SK-MEL-5 (cell line): Measurements from ENCODE around the gene FSIP1. TPM values are rescaled to one million over a fixed set of nuclear protein-coding genes. Genes with fewer than 3 reads are reported as not detected.

Experiments
- DNase-seq: peaks from one replicate; pipeline ENCODE4 v3.0.0-alpha.2; 2016; ENCODE audit warnings: low read depth, low spot score
- in situ Hi-C: cut with HindIII; loops from 2 replicates; pipeline ENCODE4 v1.10.0; 2016; ENCODE audit warnings: low sequenced_read_pairs, high pct_unique_total_duplicates, low pct_unique_long_range_greater_than_20kb
- total RNA-seq: library from RNA; depleted of rRNA; stranded (reverse); fragments of >200 nt; shearing (Covaris generic); gene quantifications from 2 replicates; pipeline ENCODE4 v1.2.3, GENCODE V29; 2014

FSIP1 gene
- total RNA-seq, 1 experiment from 2014 or later, result 0.42 TPM

GRCh38 chr15:39587731-39588530, 194.7 kb downstream of the FSIP1 start:
- in situ Hi-C loops, result no loop called here
- DNase-seq, result no peak

GRCh38 chr15:39587096-39587721, 195.4 kb downstream of the FSIP1 start:
- in situ Hi-C loops, result no loop called here
- DNase-seq, result no peak

- in situ Hi-C loops, result no loop called here
- no peak for DNase-seq
Measured at GRCh38 chr15:39586387-39587095, 196.1 kb downstream of the FSIP1 start.

- no peak for DNase-seq
- in situ Hi-C loops, result no loop called here
Measured at GRCh38 chr15:39585871-39586301, 196.8 kb downstream of the FSIP1 start.

GRCh38 chr15:39585389-39585841, 197.2 kb downstream of the FSIP1 start:
- DNase-seq, result no peak
- in situ Hi-C loops, result no loop called here

GRCh38 chr15:39584662-39585388, 197.8 kb downstream of the FSIP1 start:
- in situ Hi-C loops, result no loop called here
- no peak for DNase-seq

- in situ Hi-C loops, result no loop called here
- DNase-seq, result no peak
Measured at GRCh38 chr15:39584266-39584659, 198.4 kb downstream of the FSIP1 start.

- DNase-seq, result peak; percentile 45
- in situ Hi-C loops, result no loop called here
Measured at GRCh38 chr15:39583596-39584265, 198.9 kb downstream of the FSIP1 start.

- in situ Hi-C loops, result no loop called here
- no peak for DNase-seq
Measured at GRCh38 chr15:39582977-39583595, 199.6 kb downstream of the FSIP1 start.

- DNase-seq, result no peak
- in situ Hi-C loops, result no loop called here
Measured at GRCh38 chr15:39582286-39582976, 200.2 kb downstream of the FSIP1 start.

GRCh38 chr15:39581793-39582285, 200.8 kb downstream of the FSIP1 start:
- in situ Hi-C loops, result no loop called here
- peak; percentile 22 for DNase-seq

- DNase-seq, result no peak
- in situ Hi-C loops, result no loop called here
Measured at GRCh38 chr15:39581242-39581792, 201.3 kb downstream of the FSIP1 start.

- in situ Hi-C loops, result no loop called here
- peak; percentile 28 for DNase-seq
Measured at GRCh38 chr15:39580485-39581241, 202.0 kb downstream of the FSIP1 start, which contains the start of gene THBS1. TSS of gene THBS1 (plus strand) at chr15:39581079. CDS start at chr15:39581858, 779 bp downstream.

- in situ Hi-C loops, result no loop called here
- DNase-seq, result peak; percentile 77
Measured at GRCh38 chr15:39580117-39580484, 202.5 kb downstream of the FSIP1 start.

- peak; percentile 67 for DNase-seq
- in situ Hi-C loops, result no loop called here
Measured at GRCh38 chr15:39579487-39580116, 203.0 kb downstream of the FSIP1 start.
